ENCODE measurements around the gene NXF1. TPM values are rescaled to one million over a fixed set of nuclear protein-coding genes. Genes with fewer than 3 reads are reported as not detected.
A peak's percentile ranks its signal among the peaks of the same experiment; 100 is the strongest.

NXF1 gene
- total RNA-seq, 1 donor: 31.1 TPM

DNA sequence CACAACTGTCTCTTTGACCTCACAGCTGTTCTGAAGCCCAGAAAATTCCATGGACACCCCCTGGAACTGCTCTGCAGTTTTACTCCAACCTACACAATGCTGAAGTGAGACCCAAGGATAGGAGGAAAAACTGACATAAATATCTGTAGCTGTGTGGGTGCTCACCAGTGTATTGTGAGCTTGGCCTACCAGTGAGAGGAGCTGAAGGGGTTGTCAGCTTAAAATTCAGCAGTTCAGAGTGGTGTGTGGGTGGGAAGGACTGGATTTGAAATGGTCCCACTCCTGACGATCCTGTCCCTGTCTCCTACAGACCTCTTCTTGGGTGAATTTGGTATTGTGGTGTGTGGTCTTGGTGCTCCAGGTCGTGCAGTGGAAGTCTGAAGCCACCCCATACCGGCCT lies 15.7 kb downstream of the NXF1 start:
- Histone ChIP-seq H3K4me3 (ENCODE audit: insufficient read depth, low read length) (no peak overlapping the region), H3K36me3 (ENCODE audit: insufficient read depth, low read length) (peaks cover 43% of the 10 kb centered on the region), H3K4me1 (ENCODE audit: insufficient read depth, low read length) (peaks cover 35% of the 10 kb centered on the region), H3K9me3 (ENCODE audit: low read depth, low read length) (no peaks in the 10 kb centered on the region), H4K20me1 (ENCODE audit: insufficient read depth, low read length) (peaks cover 18% of the 10 kb centered on the region), H3K27me3 (ENCODE audit: insufficient read depth, low read length) (no peaks in the 10 kb centered on the region), H3K4me2 (ENCODE audit: insufficient read depth, low read length) (no peak overlapping the region), H2AFZ (ENCODE audit: low read length) (no peak overlapping the region), H3K79me2 (ENCODE audit: insufficient read depth, low read length) (peaks cover 36% of the 10 kb centered on the region), H3K27ac (ENCODE audit: low read depth, low read length) (no peak overlapping the region)
- no peak for DNase-seq (ENCODE audit: insufficient read length, low spot score, missing footprints)
- TF ChIP-seq, protein P1, sequence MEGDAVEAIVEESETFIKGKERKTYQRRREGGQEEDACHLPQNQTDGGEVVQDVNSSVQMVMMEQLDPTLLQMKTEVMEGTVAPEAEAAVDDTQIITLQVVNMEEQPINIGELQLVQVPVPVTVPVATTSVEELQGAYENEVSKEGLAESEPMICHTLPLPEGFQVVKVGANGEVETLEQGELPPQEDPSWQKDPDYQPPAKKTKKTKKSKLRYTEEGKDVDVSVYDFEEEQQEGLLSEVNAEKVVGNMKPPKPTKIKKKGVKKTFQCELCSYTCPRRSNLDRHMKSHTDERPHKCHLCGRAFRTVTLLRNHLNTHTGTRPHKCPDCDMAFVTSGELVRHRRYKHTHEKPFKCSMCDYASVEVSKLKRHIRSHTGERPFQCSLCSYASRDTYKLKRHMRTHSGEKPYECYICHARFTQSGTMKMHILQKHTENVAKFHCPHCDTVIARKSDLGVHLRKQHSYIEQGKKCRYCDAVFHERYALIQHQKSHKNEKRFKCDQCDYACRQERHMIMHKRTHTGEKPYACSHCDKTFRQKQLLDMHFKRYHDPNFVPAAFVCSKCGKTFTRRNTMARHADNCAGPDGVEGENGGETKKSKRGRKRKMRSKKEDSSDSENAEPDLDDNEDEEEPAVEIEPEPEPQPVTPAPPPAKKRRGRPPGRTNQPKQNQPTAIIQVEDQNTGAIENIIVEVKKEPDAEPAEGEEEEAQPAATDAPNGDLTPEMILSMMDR (IDR thresholded peaks at IDR 0.05; ENCODE audit: extremely low read depth, low read depth, low read length): no peak

DNA sequence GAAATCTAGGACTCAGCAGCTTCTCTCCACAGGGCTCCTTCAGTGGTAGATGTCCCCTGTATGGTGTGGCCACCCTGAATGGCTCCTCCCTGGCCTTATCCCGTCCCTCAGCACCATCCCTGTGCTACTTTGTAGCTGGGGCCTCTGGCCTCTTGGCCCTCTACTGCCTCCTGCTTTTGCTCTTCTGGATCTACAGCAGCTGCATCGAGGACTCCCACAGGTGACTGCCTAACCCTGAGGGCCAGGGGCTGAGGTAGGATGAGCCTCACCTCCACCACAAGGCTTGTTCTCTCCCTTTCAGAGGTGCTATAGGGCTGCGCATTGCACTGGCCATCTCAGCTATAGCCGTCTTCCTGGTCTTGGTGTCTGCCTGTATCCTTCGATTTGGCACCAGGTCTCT lies 16.2 kb downstream of the NXF1 start:
- Histone ChIP-seq H4K20me1 (ENCODE audit: insufficient read depth, low read length) (peaks cover 18% of the 10 kb centered on the region), H3K27me3 (ENCODE audit: insufficient read depth, low read length) (no peaks in the 10 kb centered on the region), H3K4me2 (ENCODE audit: insufficient read depth, low read length) (peak overlapping the region; percentile 18), H3K4me3 (ENCODE audit: insufficient read depth, low read length) (peak overlapping the region; percentile 19), H3K9me3 (ENCODE audit: low read depth, low read length) (no peaks in the 10 kb centered on the region), H2AFZ (ENCODE audit: low read length) (no peak overlapping the region), H3K79me2 (ENCODE audit: insufficient read depth, low read length) (peaks cover 36% of the 10 kb centered on the region), H3K36me3 (ENCODE audit: insufficient read depth, low read length) (peaks cover 37% of the 10 kb centered on the region), H3K4me1 (ENCODE audit: insufficient read depth, low read length) (peaks cover 35% of the 10 kb centered on the region), H3K27ac (ENCODE audit: low read depth, low read length) (peak overlapping the region; percentile 41)
- TF ChIP-seq, protein P1 (IDR thresholded peaks at IDR 0.05; ENCODE audit: extremely low read depth, low read depth, low read length): no peak
- no peak for DNase-seq (ENCODE audit: insufficient read length, low spot score, missing footprints)

DNA sequence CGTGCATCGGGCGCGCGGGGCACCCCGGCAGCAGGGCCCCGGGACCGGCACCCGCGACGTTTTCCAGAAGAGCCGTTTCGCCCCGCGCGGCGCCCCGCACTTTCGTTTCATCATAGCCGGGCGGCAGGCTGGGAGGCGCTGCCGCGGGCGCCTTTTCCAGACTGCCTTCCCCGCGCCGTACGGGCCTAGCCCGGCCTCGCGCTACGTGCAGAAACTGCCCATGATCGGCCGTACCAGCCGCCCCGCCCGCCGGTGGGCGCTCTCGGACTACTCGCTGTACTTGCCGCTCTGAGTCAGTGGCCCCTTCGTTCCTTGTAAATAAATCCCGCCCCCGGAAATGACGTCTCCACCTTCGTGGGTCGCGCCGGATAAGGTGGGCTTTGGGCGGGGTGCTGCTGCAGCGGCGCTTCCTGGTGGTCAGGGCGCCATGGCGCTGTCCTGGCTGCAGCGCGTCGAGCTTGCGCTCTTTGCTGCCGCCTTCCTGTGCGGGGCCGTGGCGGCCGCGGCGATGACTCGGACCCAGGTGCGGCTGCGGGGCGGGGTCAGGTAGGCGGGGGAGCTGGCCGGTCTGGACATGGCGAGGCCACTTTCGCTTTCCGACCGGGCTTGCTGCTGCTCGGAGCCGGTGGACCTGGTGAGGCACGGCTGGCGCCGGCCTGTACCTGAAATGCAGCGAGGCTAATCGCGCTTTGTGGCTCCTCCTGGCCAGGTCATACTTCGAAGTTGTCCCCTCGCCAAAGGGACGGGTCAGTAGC lies 18.1 kb downstream of the NXF1 start, which contains the start of gene TMEM179B:
TMEM179B (plus strand) TSS at position 398 of the 755 bp plus-strand sequence; CDS start at position 428, 30 bp downstream.
- peaks cover 13% of the 10 kb centered on the region for H4K20me1 ChIP-seq (ENCODE audit: insufficient read depth, low read length)
- H3K27me3 ChIP-seq (ENCODE audit: insufficient read depth, low read length): no peaks in the 10 kb centered on the region
- no peaks in the 10 kb centered on the region for H3K9me3 ChIP-seq (ENCODE audit: low read depth, low read length)
- peaks cover 36% of the 10 kb centered on the region for H3K79me2 ChIP-seq (ENCODE audit: insufficient read depth, low read length)
- DNase-seq (ENCODE audit: insufficient read length, low spot score, missing footprints): peak; percentile 99
- H3K4me3 ChIP-seq (ENCODE audit: insufficient read depth, low read length): peak within 1 kb of the TSS; percentile 94
- TF ChIP-seq, protein P1 (IDR thresholded peaks at IDR 0.05; ENCODE audit: extremely low read depth, low read depth, low read length): peak; percentile 43
- peak within 1 kb of the TSS; percentile 88 for H3K27ac ChIP-seq (ENCODE audit: low read depth, low read length)
- peak within 1 kb of the TSS; percentile 76 for H2AFZ ChIP-seq (ENCODE audit: low read length)
- H3K36me3 ChIP-seq (ENCODE audit: insufficient read depth, low read length): peaks cover 30% of the 10 kb centered on the region
- H3K4me1 ChIP-seq (ENCODE audit: insufficient read depth, low read length): peaks cover 32% of the 10 kb centered on the region
- H3K4me2 ChIP-seq (ENCODE audit: insufficient read depth, low read length): peak within 1 kb of the TSS; percentile 96

DNA sequence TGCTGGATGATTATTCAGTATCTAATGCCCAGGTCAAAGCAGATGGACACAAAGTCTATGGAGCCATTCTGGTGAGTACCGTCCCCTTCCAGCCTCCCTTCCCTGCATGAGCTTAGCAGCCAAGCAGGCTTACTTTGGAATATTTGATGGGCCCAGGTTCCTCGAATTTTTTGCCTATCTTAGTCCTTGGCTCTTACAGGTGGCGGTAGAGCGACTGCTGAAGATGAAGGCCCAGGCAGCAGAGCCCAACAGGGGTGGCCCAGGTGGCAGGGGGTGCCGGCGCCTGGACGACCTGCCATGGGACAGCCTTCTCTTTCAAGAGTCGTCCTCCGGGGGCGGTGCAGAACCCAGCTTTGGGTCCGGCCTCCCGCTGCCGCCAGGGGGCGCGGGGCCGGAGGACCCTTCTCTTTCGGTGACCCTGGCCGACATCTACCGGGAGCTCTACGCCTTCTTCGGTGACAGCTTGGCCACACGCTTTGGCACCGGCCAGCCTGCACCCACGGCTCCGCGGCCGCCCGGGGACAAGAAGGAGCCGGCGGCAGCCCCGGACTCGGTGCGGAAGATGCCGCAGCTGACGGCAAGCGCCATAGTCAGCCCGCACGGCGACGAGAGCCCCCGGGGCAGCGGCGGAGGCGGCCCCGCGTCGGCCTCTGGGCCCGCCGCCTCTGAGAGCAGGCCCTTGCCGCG lies 18.8 kb downstream of the NXF1 start:
- Histone ChIP-seq H3K79me2 (ENCODE audit: insufficient read depth, low read length) (peaks cover 34% of the 10 kb centered on the region), H3K9me3 (ENCODE audit: low read depth, low read length) (no peaks in the 10 kb centered on the region), H3K4me3 (ENCODE audit: insufficient read depth, low read length) (peak overlapping the region; percentile 94), H3K36me3 (ENCODE audit: insufficient read depth, low read length) (peaks cover 33% of the 10 kb centered on the region), H2AFZ (ENCODE audit: low read length) (peak overlapping the region; percentile 76), H4K20me1 (ENCODE audit: insufficient read depth, low read length) (peaks cover 13% of the 10 kb centered on the region), H3K4me2 (ENCODE audit: insufficient read depth, low read length) (peak overlapping the region; percentile 96), H3K27ac (ENCODE audit: low read depth, low read length) (peak overlapping the region; percentile 88), H3K4me1 (ENCODE audit: insufficient read depth, low read length) (peaks cover 29% of the 10 kb centered on the region), H3K27me3 (ENCODE audit: insufficient read depth, low read length) (no peaks in the 10 kb centered on the region)
- DNase-seq (ENCODE audit: insufficient read length, low spot score, missing footprints): peak; percentile 98
- TF ChIP-seq, protein P1 (IDR thresholded peaks at IDR 0.05; ENCODE audit: extremely low read depth, low read depth, low read length): peak; percentile 84
